Activated naive CD4-positive, alpha-beta T cell treated with anti-CD3 and anti-CD28 coated beads, Interleukin-2, amount 50 U/mL, for 16 hours (primary cell): ENCODE results near the gene ENTPD3.

Experiments
- DNase-seq: peaks from one replicate; pipeline ENCODE4 v3.0.0-alpha.2; 2020

ENTPD3 gene

DNA sequence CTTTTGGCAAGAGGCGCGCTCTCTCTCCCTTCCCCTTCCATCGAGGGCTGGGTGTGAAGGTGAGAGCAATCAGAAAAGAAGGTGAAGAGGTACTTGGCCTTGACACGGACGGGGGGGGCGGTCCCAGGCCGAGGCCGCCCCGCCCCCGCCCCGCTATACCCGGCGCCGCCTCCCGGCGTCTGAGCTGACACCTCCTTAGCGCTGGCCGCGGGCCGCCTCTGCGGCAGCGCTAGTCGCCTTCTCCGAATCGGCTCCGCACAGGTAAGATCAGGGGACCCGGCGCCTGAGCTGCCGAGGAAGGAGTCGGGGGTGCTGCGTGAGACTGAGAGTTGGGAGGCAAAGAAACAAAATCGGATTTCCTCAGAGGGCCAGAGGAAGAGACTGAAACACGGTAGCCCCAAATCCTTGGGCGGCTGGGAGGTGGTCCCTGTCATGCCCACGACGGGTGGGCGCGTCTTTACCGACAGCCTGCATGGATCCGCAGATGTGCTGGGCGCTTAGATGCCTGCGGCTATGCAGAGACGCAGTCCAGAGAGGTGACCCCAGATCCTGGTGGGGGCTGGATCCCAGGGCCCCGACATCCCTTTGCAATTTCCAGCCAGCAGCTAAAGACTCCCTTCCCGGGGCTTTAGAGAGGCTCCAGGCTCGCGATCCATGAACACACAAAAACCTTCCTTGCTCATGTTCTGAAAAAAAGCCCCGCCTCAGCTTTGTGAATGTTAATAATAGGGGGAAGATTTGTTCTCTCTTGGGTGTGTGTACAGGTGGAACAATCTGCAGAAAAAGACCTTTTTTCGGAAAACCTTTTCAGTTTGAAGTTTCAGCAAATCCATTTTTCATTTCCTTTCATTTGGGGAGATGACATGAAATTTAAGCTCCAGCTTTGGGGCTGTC lies at the start of gene ENTPD3:
ENTPD3 (plus strand) TSS at position 184 of the 894 bp plus-strand sequence. CDS start 874 bp downstream, outside the sequence.
- peak; percentile 40 for DNase-seq

- DNase-seq, result no peak
Measured at GRCh38 chr3:40339871-40340270, 47.1 kb upstream of the ENTPD3 start.

GRCh38 chr3:40340541-40341170 lies 46.3 kb upstream of the ENTPD3 start:
- no peak for DNase-seq

- no peak for DNase-seq
Measured at GRCh38 chr3:40341671-40342070, 45.3 kb upstream of the ENTPD3 start.

DNA sequence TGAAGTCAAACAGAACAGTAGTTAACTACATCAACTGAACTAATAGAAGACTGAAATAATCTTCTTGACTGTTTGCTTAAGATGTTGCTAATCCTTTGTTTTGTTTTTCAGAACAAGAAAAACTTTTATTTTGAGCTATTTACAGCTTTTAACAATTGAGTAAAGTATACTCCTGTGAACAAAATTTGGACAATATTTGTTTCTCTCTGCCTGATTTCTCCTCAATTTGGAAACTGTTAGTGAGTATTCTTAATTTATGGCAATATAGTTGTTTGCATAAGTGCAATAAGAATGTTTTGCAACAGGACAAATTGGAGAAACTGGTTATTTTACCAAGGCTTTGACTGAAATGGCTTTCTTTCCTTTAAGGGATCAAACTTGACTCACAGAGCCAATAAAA lies 36.5 kb upstream of the ENTPD3 start:
- no peak for DNase-seq

GRCh38 chr3:40355410-40355809 lies 31.6 kb upstream of the ENTPD3 start:
- DNase-seq, result no peak

DNA sequence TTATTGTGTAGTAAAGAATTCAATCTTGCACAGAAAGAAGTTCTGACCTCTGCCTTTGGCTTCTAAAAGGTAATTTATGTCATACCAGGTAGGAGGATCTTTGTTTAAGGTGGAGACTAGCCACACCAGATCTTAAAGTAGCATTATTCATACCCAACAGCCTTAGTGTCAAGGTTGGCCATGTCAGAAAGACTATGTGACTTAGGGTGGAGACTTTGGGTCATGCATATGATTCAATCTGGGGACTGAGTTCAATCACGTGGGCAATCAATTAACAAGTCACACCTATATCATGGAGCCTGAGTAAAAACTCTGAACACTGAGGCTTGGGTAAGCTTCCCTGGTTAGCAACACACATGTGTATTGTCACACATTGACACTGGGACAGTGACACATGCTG lies 28.5 kb upstream of the ENTPD3 start:
- DNase-seq, result no peak

DNA sequence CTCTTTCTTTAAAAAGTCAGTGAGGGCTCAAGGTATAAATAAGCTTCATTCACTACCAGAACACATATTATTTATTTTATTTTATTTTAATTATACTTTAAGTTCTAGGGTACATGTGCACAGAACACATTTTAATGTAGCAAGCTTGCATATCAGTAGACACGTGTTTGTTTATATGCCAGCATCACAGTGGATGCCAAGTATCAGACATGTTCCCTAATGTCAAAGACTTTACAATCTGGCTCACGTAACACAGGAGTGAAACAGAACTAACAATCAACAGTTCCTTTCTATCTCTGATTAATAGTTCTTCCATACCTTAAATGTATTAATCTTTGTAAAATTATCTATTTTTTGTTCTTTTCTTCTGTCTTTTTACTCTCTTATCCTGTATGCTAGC lies 23.3 kb upstream of the ENTPD3 start:
- no peak for DNase-seq

GRCh38 chr3:40366203-40367162 lies 20.5 kb upstream of the ENTPD3 start:
- DNase-seq, result no peak

DNA sequence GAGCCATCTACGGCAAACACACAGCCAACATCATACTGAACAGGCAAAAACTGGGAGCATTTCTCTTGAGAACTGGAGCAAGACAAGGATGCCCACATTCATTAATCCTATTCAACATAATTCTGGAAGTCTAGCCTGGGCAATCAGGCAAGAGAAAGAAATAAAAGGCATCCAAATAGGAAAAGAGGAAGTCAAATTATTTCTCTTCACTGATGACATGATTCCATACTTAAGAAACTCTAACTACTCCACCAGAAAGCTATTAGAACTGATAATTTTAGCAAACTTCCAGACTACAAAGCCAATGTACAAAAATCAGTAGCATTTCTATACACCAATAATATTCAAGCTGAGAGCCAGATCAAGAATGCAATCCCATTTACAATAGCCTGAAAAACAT lies 17.3 kb upstream of the ENTPD3 start:
- DNase-seq, result no peak

GRCh38 chr3:40377822-40378221 lies 9.2 kb upstream of the ENTPD3 start:
- DNase-seq, result no peak

DNA sequence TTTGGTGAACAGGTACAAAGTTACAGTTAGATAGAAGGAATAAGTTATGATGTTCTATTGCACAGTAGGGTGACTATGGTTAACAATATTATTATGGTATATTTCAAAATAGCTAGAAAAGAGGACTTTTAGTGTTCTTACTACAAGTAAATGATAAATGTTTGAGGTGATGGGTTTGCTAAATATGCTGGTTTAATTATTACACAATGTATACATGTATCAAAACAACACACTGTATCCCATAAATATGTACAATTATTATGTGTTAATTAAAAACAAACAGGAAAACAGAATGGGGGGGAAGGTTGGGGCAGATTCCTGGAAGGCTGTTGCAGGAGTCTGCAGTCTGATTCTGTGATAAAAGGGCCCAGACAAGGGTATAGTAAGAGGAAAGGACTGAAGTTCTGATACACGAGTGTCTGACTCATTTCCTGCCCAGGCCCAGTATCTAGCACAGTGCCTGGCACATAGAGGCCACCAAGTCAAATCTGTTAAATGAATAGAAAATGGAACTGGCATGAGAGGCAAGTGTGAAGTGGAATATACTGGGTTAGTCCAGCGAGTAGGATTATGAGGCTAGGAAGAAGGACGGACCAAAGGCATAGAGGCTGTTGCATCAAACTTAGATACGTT lies 7.2 kb upstream of the ENTPD3 start:
- no peak for DNase-seq

- no peak for DNase-seq
Measured at GRCh38 chr3:40381904-40382616, 4.9 kb upstream of the ENTPD3 start.

DNA sequence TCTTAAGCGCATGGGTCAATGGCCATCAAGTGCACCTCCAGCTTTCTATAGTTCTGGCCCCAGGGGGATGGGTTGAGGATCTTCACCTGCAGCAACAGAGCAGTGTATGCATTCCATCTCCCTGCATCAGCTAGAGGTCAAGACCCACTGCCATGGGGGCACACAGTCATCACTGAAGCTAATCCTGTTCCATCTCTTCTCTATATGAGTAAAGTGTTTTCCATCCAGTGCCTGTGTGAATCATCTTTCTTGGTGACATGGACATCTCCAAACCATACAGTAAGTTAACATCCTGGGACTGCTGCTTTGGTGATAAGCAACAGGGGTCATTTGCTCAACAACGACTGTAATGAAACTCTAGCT lies 4.4 kb upstream of the ENTPD3 start:
- DNase-seq, result no peak

- DNase-seq, result no peak
Measured at GRCh38 chr3:40386213-40386612, 771 bp upstream of the ENTPD3 start.

GRCh38 chr3:40387895-40388254 lies 891 bp downstream of the ENTPD3 start:
- DNase-seq, result no peak

GRCh38 chr3:40396406-40396805 lies 9.4 kb downstream of the ENTPD3 start:
- no peak for DNase-seq

- no peak for DNase-seq
Measured at GRCh38 chr3:40397129-40397528, 10.1 kb downstream of the ENTPD3 start.

DNA sequence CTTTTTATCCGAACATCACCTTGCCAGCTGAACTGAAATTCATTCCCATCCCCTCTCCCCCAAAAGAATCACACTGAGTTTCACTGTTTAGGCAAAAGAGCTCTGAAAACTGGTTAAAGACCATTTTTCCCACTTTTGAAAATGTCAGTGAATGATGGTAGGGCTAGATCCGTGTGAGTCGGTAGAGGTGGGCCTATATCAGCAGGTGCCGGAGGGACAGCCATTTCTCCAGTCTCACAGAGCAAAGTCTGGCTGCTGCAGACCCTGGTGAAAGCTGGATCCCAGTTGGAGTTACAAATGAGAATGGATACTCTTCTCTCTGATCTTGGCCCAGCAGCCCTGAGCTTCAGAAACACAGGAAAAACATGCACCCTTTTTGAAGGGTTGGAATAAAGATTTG lies 10.9 kb downstream of the ENTPD3 start:
- no peak for DNase-seq

GRCh38 chr3:40398346-40398745 lies 11.4 kb downstream of the ENTPD3 start:
- DNase-seq, result no peak

- DNase-seq, result no peak
Measured at GRCh38 chr3:40404591-40405198, 17.7 kb downstream of the ENTPD3 start.

- no peak for DNase-seq
Measured at GRCh38 chr3:40407007-40407406, 20.0 kb downstream of the ENTPD3 start.
